Psoas muscle (tissue), 8 donors: ENCODE measurements around the gene NT5M. TPM values are rescaled to one million over a fixed set of nuclear protein-coding genes. Genes with fewer than 3 reads are reported as not detected.

Experiments used
- ATAC-seq, 4 donors: fragments of 200-7000 bp; cut with Tn5 transposase; one replicate each; pipeline ENCODE4 v1.9.1; 2020; ENCODE audit warnings: moderate library complexity in 3 of 4, mild to moderate bottlenecking in 2 of 4
- DNase-seq, 2 donors: peaks; one replicate each; pipeline ENCODE4 v3.0.0-alpha.2; 2020
- H3K27ac ChIP-seq: fragments of 200-600 bp; one replicate; pipeline ENCODE4 v1.8.0; 2022
- H3K27me3 ChIP-seq, 3 donors: fragments of 200-600 bp in 1 of 3; one replicate each; pipeline versions ENCODE4 v1.6.1 to v1.8.0; 2013 to 2022; ENCODE audit warnings: low read length in 2 of 3, mild to moderate bottlenecking in 2 of 3, moderate library complexity in 1 of 3; ENCODE audit not compliant: insufficient read depth in 3 of 3
- H3K36me3 ChIP-seq, 2 donors: fragments of 200-600 bp in 1 of 2; one replicate each; pipeline versions ENCODE4 v1.6.1 to v1.8.0; 2013 to 2022; ENCODE audit warnings: low read depth in 1 of 2, mild to moderate bottlenecking in 1 of 2, moderate library complexity in 1 of 2; ENCODE audit not compliant: insufficient read depth in 1 of 2
- H3K4me1 ChIP-seq: fragments of 200-600 bp; one replicate; pipeline ENCODE4 v1.8.0; 2022
- H3K4me3 ChIP-seq: fragments of 200-600 bp; one replicate; pipeline ENCODE4 v1.8.0; 2022; ENCODE audit warnings: mild to moderate bottlenecking
- H3K9me3 ChIP-seq: fragments of 200-600 bp; one replicate; pipeline ENCODE4 v1.8.0; 2022
- WGBS, 3 donors: extraction: QIAGEN DNeasy Blood & Tissue Kit; methylation state at CpG; one replicate each; pipeline versions ENCODE4 v1.1.6 to v1.1.7; 2013; 5-methylcytosine and 5-hydroxymethylcytosine counted together
- intact Hi-C, 2 donors: fragments of 100-400 bp; cut with DNase I; formaldehyde crosslinking; loops; one replicate each; pipeline versions ENCODE4 v1.11.0 to v1.14.2; 2022
- polyA plus RNA-seq, 3 donors: library from polyadenylated mRNA; stranded (reverse); fragments of 200-250 nt; gene quantifications; one replicate each; pipeline ENCODE4 v1.2.3, GENCODE V29; 2013
- total RNA-seq, 4 donors: library from RNA; stranded (reverse); fragmentation: NEBNext Ultra II Directional in 2 of 4; extraction: Animal tissue kit (Norgen Biotek cat#: 25700) in 2 of 4; gene quantifications; one replicate each; pipeline versions ENCODE4 v1.2.1 to v1.2.4, GENCODE V29; 2021 to 2023
- TF ChIP-seq, protein P1 (sequence below): fragments of 200-600 bp; IDR thresholded peaks from one replicate; pipeline ENCODE4 v1.8.0; 2022; ENCODE audit warnings: antibody characterized with exemption
- donor health status: healthy with polysubstance abuse.
- donor health status: DM: no; HTN: no; CAD: no; lungs with moderate emphysema.
- donor health status: Bipolar disorder and iron deficiency.
- donor health status: healthy.
- donor health status: DM: yes; HTN: yes; CAD: no.
- donor health status: DM: no; HTN: no; CAD: no.
- donor health status: DM: no; HTN: no; CAD: no.
- donor health status: DM: yes; HTN: yes; CAD: no.

NT5M gene
- total and polyA plus RNA-seq, 7 donors = 6.0 to 11.5 (median 8.0) TPM

DNA sequence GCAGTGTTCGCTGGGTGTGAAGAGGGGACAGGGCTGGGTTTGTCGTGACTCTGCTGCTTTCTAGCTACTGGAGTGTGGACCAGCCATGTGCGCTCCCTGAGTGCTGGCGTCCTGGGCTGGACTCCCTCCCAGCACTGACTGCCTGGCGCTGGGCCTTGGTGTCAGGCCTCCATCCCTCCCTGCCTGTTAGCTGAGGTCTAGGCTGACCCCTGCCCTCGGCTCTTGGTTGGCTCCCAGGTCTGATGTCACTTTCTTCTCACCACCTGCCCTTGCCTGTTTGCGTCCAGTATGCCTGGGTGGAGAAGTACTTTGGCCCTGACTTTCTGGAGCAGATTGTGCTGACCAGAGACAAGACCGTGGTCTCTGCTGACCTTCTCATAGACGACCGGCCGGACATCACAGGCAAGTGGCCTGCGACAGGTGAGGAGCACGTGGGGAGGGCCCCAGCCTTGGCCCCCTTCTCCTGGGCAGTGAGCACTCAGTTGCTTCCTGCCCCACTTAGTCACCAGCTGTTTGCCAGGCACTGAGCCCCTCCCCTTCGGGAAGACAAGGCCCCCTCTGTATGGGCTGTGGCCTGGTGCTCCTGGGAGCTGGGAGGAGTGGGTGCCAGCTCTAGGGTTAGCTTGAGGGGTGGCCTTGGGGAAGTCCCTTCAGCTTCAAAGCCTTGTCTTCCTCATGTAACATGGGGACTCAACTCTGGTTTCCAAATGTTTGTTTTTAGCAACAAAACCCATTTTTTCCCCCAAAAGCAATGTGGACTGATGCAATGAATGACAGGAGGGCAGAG lies 41.5 kb downstream of the NT5M start:
- H3K36me3 ChIP-seq = no peaks in the 10 kb centered on the region
- no peaks in the 10 kb centered on the region for H3K9me3 ChIP-seq
- WGBS, 3 donors = 29 to 41% (median 33%) methylated on average over 14 of the region's 14 CpGs
- ATAC-seq = peak; percentile 67 to 88 (median 82)
- peaks cover 6% of the 10 kb centered on the region for H3K4me1 ChIP-seq
- H3K27ac ChIP-seq = peak overlapping the region; percentile 66
- DNase-seq = no peak
- intact Hi-C loops = no loop called here
- TF ChIP-seq, protein P1, sequence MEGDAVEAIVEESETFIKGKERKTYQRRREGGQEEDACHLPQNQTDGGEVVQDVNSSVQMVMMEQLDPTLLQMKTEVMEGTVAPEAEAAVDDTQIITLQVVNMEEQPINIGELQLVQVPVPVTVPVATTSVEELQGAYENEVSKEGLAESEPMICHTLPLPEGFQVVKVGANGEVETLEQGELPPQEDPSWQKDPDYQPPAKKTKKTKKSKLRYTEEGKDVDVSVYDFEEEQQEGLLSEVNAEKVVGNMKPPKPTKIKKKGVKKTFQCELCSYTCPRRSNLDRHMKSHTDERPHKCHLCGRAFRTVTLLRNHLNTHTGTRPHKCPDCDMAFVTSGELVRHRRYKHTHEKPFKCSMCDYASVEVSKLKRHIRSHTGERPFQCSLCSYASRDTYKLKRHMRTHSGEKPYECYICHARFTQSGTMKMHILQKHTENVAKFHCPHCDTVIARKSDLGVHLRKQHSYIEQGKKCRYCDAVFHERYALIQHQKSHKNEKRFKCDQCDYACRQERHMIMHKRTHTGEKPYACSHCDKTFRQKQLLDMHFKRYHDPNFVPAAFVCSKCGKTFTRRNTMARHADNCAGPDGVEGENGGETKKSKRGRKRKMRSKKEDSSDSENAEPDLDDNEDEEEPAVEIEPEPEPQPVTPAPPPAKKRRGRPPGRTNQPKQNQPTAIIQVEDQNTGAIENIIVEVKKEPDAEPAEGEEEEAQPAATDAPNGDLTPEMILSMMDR = no peak
- H3K27me3 ChIP-seq = no peaks in the 10 kb centered on the region
- H3K4me3 ChIP-seq = no peak overlapping the region

DNA sequence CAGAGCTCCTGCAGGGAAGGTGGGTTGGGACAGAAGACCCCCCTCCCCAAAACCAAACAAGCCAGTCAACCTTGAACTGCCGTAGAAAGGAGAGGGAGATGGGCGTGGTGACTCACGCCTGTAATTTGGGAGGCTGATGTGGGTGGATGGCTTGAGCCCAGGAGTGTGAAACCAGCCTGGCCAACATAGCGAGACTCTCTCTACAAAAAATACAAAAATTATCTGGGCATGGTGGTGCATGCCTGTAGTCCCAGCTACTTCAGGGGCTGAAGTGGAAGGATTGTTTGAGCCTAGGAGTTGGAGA lies 42.1 kb downstream of the NT5M start:
- no peaks in the 10 kb centered on the region for H3K36me3 ChIP-seq
- peaks cover 6% of the 10 kb centered on the region for H3K4me1 ChIP-seq
- peak overlapping the region; percentile 66 for H3K27ac ChIP-seq
- DNase-seq = no peak
- 82 to 88% (median 83%) methylated on average over 4 of the region's 4 CpGs for WGBS, 3 donors
- H3K4me3 ChIP-seq = no peak overlapping the region
- peak in 1 of 4 donors; percentile 29 for ATAC-seq
- H3K27me3 ChIP-seq = no peaks in the 10 kb centered on the region
- intact Hi-C loops = no loop called here
- no peaks in the 10 kb centered on the region for H3K9me3 ChIP-seq
- TF ChIP-seq, protein P1 = no peak

DNA sequence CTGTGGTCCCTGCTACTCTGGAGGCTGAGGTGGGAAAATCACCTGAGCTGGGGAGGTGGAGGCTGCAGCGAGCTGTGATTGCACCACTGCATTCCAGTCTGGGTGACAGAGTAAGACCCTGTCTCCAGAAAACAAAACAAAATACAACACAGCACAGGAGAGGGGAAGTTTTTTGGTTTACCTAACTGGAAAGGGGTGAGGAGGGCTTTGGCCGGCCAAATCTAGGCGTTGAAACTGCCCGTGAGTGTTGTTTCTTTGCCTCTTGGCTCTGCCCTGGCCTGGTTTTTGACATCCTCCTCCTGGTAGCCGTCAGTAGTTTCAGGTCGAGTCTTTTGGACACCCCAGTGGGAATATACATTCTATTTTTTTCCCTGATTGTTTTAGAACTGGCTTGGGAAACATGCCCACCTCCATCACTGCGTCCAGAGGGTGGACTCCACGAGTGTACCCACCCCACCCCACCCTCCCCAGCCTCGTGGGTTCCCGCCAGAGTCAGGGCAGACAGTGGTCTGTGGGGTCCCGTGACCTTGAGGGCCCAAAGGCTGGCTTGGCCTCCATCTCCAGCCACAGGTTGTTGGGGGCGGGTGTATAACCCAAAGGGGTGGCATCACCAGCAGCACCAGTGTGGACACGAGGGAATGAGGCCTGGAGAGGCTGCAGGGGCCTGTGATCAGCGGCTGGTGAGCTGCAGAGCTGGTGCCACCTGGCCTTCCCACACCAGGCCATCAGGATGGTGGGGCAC lies 42.7 kb downstream of the NT5M start:
- peaks cover 6% of the 10 kb centered on the region for H3K4me1 ChIP-seq
- WGBS, 3 donors = 89 to 93% (median 90%) methylated on average over 14 of the region's 14 CpGs
- H3K9me3 ChIP-seq = no peaks in the 10 kb centered on the region
- no peaks in the 10 kb centered on the region for H3K27me3 ChIP-seq
- DNase-seq = no peak
- ATAC-seq = no peak
- TF ChIP-seq, protein P1 = no peak
- H3K4me3 ChIP-seq = no peak overlapping the region
- intact Hi-C loops = no loop called here
- no peak overlapping the region for H3K27ac ChIP-seq
- H3K36me3 ChIP-seq = no peaks in the 10 kb centered on the region

DNA sequence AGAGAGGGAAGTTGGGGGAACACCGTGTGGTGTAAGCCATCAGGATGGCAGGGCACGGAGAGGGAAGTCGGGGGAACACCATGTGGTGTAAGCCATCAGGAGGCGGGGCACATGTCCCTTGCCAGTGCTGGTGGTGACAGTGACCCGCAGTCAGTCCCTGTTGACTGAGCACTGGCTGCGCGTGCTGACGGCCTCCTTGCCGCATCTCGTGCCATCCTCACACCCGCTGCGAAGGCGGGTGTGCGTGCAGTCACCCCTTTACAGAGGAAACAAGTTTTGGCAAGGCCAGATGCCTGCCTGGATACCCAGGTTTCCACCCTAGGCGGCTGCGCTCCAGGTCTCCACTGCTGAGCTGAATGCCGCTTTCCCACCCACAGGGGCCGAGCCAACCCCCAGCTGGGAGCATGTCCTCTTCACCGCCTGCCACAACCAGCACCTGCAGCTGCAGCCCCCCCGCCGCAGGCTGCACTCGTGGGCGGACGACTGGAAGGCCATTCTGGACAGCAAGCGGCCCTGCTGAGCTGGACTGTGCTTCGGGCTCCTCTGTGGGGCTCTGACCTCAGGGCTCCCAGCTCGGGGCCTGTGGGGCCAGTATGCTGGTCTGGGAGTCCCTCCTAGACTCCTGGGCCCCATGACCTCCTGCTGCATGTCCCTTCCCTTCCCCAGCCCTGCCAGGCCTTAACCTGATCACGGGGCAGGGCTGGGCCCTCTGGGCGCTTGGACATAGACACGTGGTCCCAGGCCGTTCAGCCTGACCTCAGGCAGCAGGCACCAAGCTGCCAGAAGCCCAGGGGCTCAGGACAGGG lies 43.5 kb downstream of the NT5M start:
- WGBS, 3 donors = 84 to 89% (median 86%) methylated on average over 27 to 31 of the region's 31 CpGs
- peaks cover 8% of the 10 kb centered on the region for H3K4me1 ChIP-seq
- no peak overlapping the region for H3K4me3 ChIP-seq
- DNase-seq = no peak
- ATAC-seq = no peak
- no peaks in the 10 kb centered on the region for H3K9me3 ChIP-seq
- no peaks in the 10 kb centered on the region for H3K27me3 ChIP-seq
- TF ChIP-seq, protein P1 = no peak
- H3K27ac ChIP-seq = no peak overlapping the region
- no peaks in the 10 kb centered on the region for H3K36me3 ChIP-seq
- intact Hi-C loops = no loop called here
